Peyer's patch (tissue), 4 donors: ENCODE data around the gene PSAPL1.

Source experiments
- CTCF ChIP-seq, 6 experiments: fragments of 450-650 bp in 4 of 6; fragments of 200-600 bp in 2 of 6; sonication (generic) in 1 of 6; IDR thresholded peaks; one replicate each; pipeline ENCODE4 v1.5.1; 2017 to 2019; ENCODE audit warnings: antibody characterized with exemption in 6 of 6, mild to moderate bottlenecking in 3 of 6, moderate library complexity in 1 of 6
- POLR2A ChIP-seq, 2 donors: fragments of 450-650 bp; IDR thresholded peaks; one replicate each; pipeline ENCODE4 v1.5.1; 2017; ENCODE audit warnings: antibody characterized with exemption in 2 of 2, mild to moderate bottlenecking in 2 of 2, moderate library complexity in 2 of 2

- TF ChIP-seq CTCF (IDR thresholded peaks at IDR 0.05) (no peak), POLR2A (IDR thresholded peaks at IDR 0.05) (no peak)
Observed at GRCh38 chr4:7467471-7467870, 32.7 kb upstream of the PSAPL1 start.
